H9 (cell line): ENCODE data around the gene RNF5. TPM values are rescaled to one million over a fixed set of nuclear protein-coding genes. Genes with fewer than 3 reads are reported as not detected.

Experiments used
- DNase-seq: peaks from one replicate; pipeline ENCODE4 v3.0.0-alpha.2; 2017
- H2AFZ ChIP-seq: one replicate; pipeline ENCODE4 v1.6.1; 2013; ENCODE audit warnings: mild to moderate bottlenecking, low read length, control low read depth, moderate library complexity
- H2AK5ac ChIP-seq: 2 replicates; pipeline ENCODE4 v1.6.1; 2013; ENCODE audit warnings: low read length, control low read depth, mixed read lengths; ENCODE audit not compliant: insufficient read length
- H2BK120ac ChIP-seq: one replicate; pipeline ENCODE4 v1.6.1; 2013; ENCODE audit warnings: low read depth, mild to moderate bottlenecking, low read length, control low read depth, inconsistent platforms; ENCODE audit not compliant: poor library complexity, severe bottlenecking
- H2BK12ac ChIP-seq: 2 replicates; pipeline ENCODE4 v1.6.1; 2013; ENCODE audit warnings: low read length, control low read depth, mixed read lengths, low read depth; ENCODE audit not compliant: insufficient read length
- H2BK15ac ChIP-seq: 2 replicates; pipeline ENCODE4 v1.6.1; 2013; ENCODE audit warnings: low read depth, low read length, control low read depth
- H2BK20ac ChIP-seq: one replicate; pipeline ENCODE4 v1.6.1; 2013; ENCODE audit warnings: low read depth, mild to moderate bottlenecking, low read length, control low read depth, inconsistent platforms; ENCODE audit not compliant: poor library complexity, severe bottlenecking
- H2BK5ac ChIP-seq: 2 replicates; pipeline ENCODE4 v1.6.1; 2013; ENCODE audit warnings: low read length, control low read depth, mixed read lengths; ENCODE audit not compliant: insufficient read length
- H3K14ac ChIP-seq: 2 replicates; pipeline ENCODE4 v1.6.1; 2013; ENCODE audit warnings: low read length, control low read depth; ENCODE audit not compliant: insufficient read depth
- H3K18ac ChIP-seq: 2 replicates; pipeline ENCODE4 v1.6.1; 2013; ENCODE audit warnings: low read depth, mild to moderate bottlenecking, mixed read lengths, low read length, control low read depth; ENCODE audit not compliant: insufficient read length
- H3K23ac ChIP-seq: 2 replicates; pipeline ENCODE4 v1.6.1; 2013; ENCODE audit warnings: low read length, control low read depth, mixed read lengths, low read depth; ENCODE audit not compliant: insufficient read length
- H3K23me2 ChIP-seq: 2 replicates; pipeline ENCODE4 v1.6.1; 2013; ENCODE audit warnings: low read depth, mild to moderate bottlenecking, mixed read lengths, low read length, control low read depth; ENCODE audit not compliant: insufficient read length, poor library complexity, severe bottlenecking
- H3K27ac ChIP-seq: 2 replicates; pipeline ENCODE4 v1.5.1; 2013; ENCODE audit warnings: low read length, control low read depth, mixed read lengths, low read depth; ENCODE audit not compliant: insufficient read length
- H3K27me3 ChIP-seq: 2 replicates; pipeline ENCODE4 v1.6.1; 2013; ENCODE audit warnings: low read length, control low read depth, inconsistent platforms; ENCODE audit not compliant: insufficient read depth
- H3K4ac ChIP-seq: 2 replicates; pipeline ENCODE4 v1.6.1; 2013; ENCODE audit warnings: low read depth, mild to moderate bottlenecking, control low read depth, inconsistent platforms, low read length, moderate library complexity
- H3K4me1 ChIP-seq: 2 replicates; pipeline ENCODE4 v1.6.1; 2013; ENCODE audit warnings: low read length, control low read depth, inconsistent platforms; ENCODE audit not compliant: insufficient read depth
- H3K4me2 ChIP-seq: 2 replicates; pipeline ENCODE4 v1.6.1; 2013; ENCODE audit warnings: low read length, control low read depth, mixed read lengths; ENCODE audit not compliant: insufficient read length, insufficient read depth
- H3K56ac ChIP-seq: 2 replicates; pipeline ENCODE4 v1.6.1; 2013; ENCODE audit warnings: low read depth, mild to moderate bottlenecking, mixed read lengths, low read length, control low read depth; ENCODE audit not compliant: insufficient read length
- H3K79me1 ChIP-seq: 2 replicates; pipeline ENCODE4 v1.6.1; 2013; ENCODE audit warnings: low read depth, mild to moderate bottlenecking, moderate library complexity, low read length, control low read depth, inconsistent platforms; ENCODE audit not compliant: insufficient read depth, poor library complexity, severe bottlenecking
- H3K79me2 ChIP-seq: 2 replicates; pipeline ENCODE4 v1.6.1; 2013; ENCODE audit warnings: low read length, control low read depth, inconsistent platforms; ENCODE audit not compliant: insufficient read depth
- H3K9ac ChIP-seq: 2 replicates; pipeline ENCODE4 v1.6.1; 2013; ENCODE audit warnings: low read length, control low read depth, mixed read lengths; ENCODE audit not compliant: insufficient read length; ENCODE audit errors: extremely low read depth
- H3K9me3 ChIP-seq: one replicate; pipeline ENCODE4 v1.6.1; 2013; ENCODE audit warnings: low read depth, low read length, inconsistent platforms; ENCODE audit not compliant: control insufficient read depth
- H3T11ph ChIP-seq: one replicate; pipeline ENCODE4 v1.6.1; 2013; ENCODE audit warnings: mild to moderate bottlenecking, low read length, control low read depth, inconsistent platforms
- H4K20me1 ChIP-seq: one replicate; pipeline ENCODE4 v1.6.1; 2013; ENCODE audit not compliant: control insufficient read depth, insufficient read length, insufficient read depth
- H4K5ac ChIP-seq: 2 replicates; pipeline ENCODE4 v1.6.1; 2013; ENCODE audit warnings: low read depth, mild to moderate bottlenecking, mixed read lengths, low read length, control low read depth; ENCODE audit not compliant: insufficient read length
- H4K8ac ChIP-seq: replicated peaks from 2 replicates; pipeline ENCODE4 v1.6.1; 2013; ENCODE audit warnings: low read length, control low read depth, mixed read lengths, low read depth; ENCODE audit not compliant: insufficient read length
- H4K91ac ChIP-seq: 2 replicates; pipeline ENCODE4 v1.6.1; 2013; ENCODE audit warnings: low read depth, mild to moderate bottlenecking, moderate library complexity, mixed read lengths, low read length, control low read depth; ENCODE audit not compliant: insufficient read length
- H3K27ac Mint-ChIP-seq, 3 experiments: 2 replicates in 2 of 3; 3 replicates in 1 of 3; pipeline ENCODE4 v1.8.0; 2020 to 2021; ENCODE audit warnings: mixed read lengths in 3 of 3, mild to moderate bottlenecking in 1 of 3, moderate library complexity in 1 of 3
- H3K27me3 Mint-ChIP-seq: 2 replicates; pipeline ENCODE4 v1.8.0; 2021; ENCODE audit warnings: low read depth, mild to moderate bottlenecking, moderate library complexity, mixed read lengths
- H3K36me3 Mint-ChIP-seq, 3 experiments: 2 replicates in 2 of 3; 3 replicates in 1 of 3; pipeline ENCODE4 v1.8.0; 2020 to 2021; ENCODE audit warnings: low read depth in 3 of 3, mixed read lengths in 3 of 3; ENCODE audit not compliant: insufficient read depth in 1 of 3
- H3K4me1 Mint-ChIP-seq, 2 experiments: 2 replicates each; pipeline ENCODE4 v1.8.0; 2020; ENCODE audit warnings: mixed read lengths in 2 of 2
- H3K4me3 Mint-ChIP-seq, 2 experiments: 2 replicates in 1 of 2; 3 replicates in 1 of 2; pipeline ENCODE4 v1.8.0; 2020 to 2021; ENCODE audit warnings: mild to moderate bottlenecking in 2 of 2, mixed read lengths in 2 of 2, moderate library complexity in 1 of 2
- H3K9me3 Mint-ChIP-seq, 2 experiments: 2 replicates in 1 of 2; 3 replicates in 1 of 2; pipeline ENCODE4 v1.8.0; 2020; ENCODE audit warnings: mild to moderate bottlenecking in 2 of 2, mixed read lengths in 2 of 2, moderate library complexity in 1 of 2
- CTCF ChIP-seq: fragments of 200-600 bp; sonication (generic); conservative IDR thresholded peaks from 3 replicates; pipeline ENCODE4 v1.8.0; 2021; ENCODE audit warnings: antibody characterized with exemption, mild to moderate bottlenecking
- WGBS: extraction: QIAGEN DNeasy Blood & Tissue Kit; methylation state at CpG from one replicate; pipeline ENCODE4 v1.1.7; 2013; ENCODE audit warnings: missing lambda C conversion rate, low lambda C conversion rate, mixed read lengths; ENCODE audit not compliant: insufficient read length; ENCODE audit errors: extremely low coverage; 5-methylcytosine and 5-hydroxymethylcytosine counted together
- total RNA-seq: library from RNA; stranded (reverse); gene quantifications from 2 replicates; pipeline ENCODE4 v1.2.1, GENCODE V29; 2021

Gene RNF5
- total RNA-seq, 1 experiment from 2014 or later, result 116 TPM

- no peaks in the 10 kb centered on the region for H3K27me3 Mint-ChIP-seq
- Histone ChIP-seq H2BK20ac (no peak overlapping the region), H2AK5ac (no peak overlapping the region), H4K91ac (no peak overlapping the region), H4K20me1 (no peaks in the 10 kb centered on the region), H3K27ac (no peak overlapping the region), H3K79me1 (no peaks in the 10 kb centered on the region), H3K23me2 (peaks cover 9% of the 10 kb centered on the region), H2BK120ac (no peak overlapping the region), H2BK12ac (no peak overlapping the region), H3K4ac (no peak overlapping the region), H3K23ac (no peak overlapping the region), H4K5ac (no peak overlapping the region), H3K9me3 (no peaks in the 10 kb centered on the region), H2AFZ (no peak overlapping the region), H3K27me3 (no peaks in the 10 kb centered on the region), H3K9ac (no peak overlapping the region), H3K4me2 (no peak overlapping the region), H4K8ac (no peak overlapping the region), H2BK5ac (no peak overlapping the region), H3K18ac (no peak overlapping the region), H3K14ac (no peak overlapping the region), H3T11ph (no peak overlapping the region), H3K4me1 (peaks cover 7% of the 10 kb centered on the region), H2BK15ac (no peak overlapping the region), H3K56ac (no peak overlapping the region), H3K79me2 (no peaks in the 10 kb centered on the region)
- H3K9me3 Mint-ChIP-seq, result no peaks in the 10 kb centered on the region; a peak in 1 of 5 replicates
- H3K36me3 Mint-ChIP-seq, result no peaks in the 10 kb centered on the region
- DNase-seq, result peak; percentile 100
- peak overlapping the region; percentile 91 to 96 for H3K4me3 Mint-ChIP-seq
- peak; percentile 48 for TF ChIP-seq CTCF
- WGBS, result no CpG with 5 or more reads among the region's 25 CpGs
- H3K27ac Mint-ChIP-seq, result no peak overlapping the region; a peak in 1 of 7 replicates
- peaks cover 47% of the 10 kb centered on the region in 2 experiments for H3K4me1 Mint-ChIP-seq
Measured at GRCh38 chr6:32195652-32195901, 17.4 kb downstream of the RNF5 start.
